Activated T-cell treated with anti-CD3 and anti-CD28 coated beads, Interleukin-2, amount 50 U/mL, for 4 hours (primary cell): ENCODE results near the gene KCNQ2. TPM values are rescaled to one million over a fixed set of nuclear protein-coding genes. Genes with fewer than 3 reads are reported as not detected.

ENCODE experiments used
- ATAC-seq, 2 donors: fragments of 200-7000 bp; cut with Tn5 transposase; one replicate each; pipeline ENCODE4 v1.10.0; 2021
- DNase-seq: peaks from one replicate; pipeline ENCODE4 v3.0.0-alpha.2; 2020
- H3K27me3 Mint-ChIP-seq: one replicate; pipeline ENCODE4 v1.8.0; 2021; ENCODE audit warnings: low read depth, mixed read lengths
- H3K36me3 Mint-ChIP-seq: one replicate; pipeline ENCODE4 v1.8.0; 2022; ENCODE audit warnings: mixed read lengths; ENCODE audit not compliant: insufficient read depth
- H3K4me1 Mint-ChIP-seq: one replicate; pipeline ENCODE4 v1.8.0; 2021; ENCODE audit warnings: low read depth, mixed read lengths
- H3K4me3 Mint-ChIP-seq: one replicate; pipeline ENCODE4 v1.8.0; 2021; ENCODE audit warnings: mild to moderate bottlenecking, moderate library complexity, mixed read lengths
- H3K9me3 Mint-ChIP-seq: one replicate; pipeline ENCODE4 v1.8.0; 2021; ENCODE audit warnings: mixed read lengths
- total RNA-seq, 3 donors: library from RNA; stranded (reverse); gene quantifications; one replicate each; pipeline ENCODE4 v1.2.1, GENCODE V29; 2021

Gene KCNQ2
- total RNA-seq, 3 donors from 2014 or later, result not detected

DNA sequence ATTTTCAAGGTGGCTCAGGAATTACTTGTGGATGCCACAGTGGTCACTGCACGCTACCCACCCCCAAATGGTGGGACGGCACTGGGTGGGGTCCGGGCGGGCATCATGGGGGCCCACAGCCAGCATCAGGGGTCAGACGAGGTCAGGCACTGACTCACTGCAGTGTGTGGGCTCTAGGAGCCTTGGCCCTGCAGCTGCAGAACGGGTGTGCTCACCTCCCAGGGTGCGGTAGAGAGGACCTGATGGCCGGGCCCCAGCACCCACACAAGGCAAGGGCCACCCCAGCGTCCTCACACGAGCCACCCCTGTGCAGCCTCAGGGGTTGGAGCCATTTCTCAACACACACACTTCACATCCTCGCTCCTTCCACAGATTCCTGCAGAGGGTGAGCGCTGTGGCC is 34.3 kb downstream of the KCNQ2 start:
- DNase-seq (no peak), ATAC-seq (no peak)
- Mint-ChIP-seq H3K27me3 (peaks cover 14% of the 10 kb centered on the region), H3K4me3 (no peak overlapping the region), H3K36me3 (no peaks in the 10 kb centered on the region), H3K4me1 (peaks cover 22% of the 10 kb centered on the region), H3K9me3 (no peaks in the 10 kb centered on the region)

DNA sequence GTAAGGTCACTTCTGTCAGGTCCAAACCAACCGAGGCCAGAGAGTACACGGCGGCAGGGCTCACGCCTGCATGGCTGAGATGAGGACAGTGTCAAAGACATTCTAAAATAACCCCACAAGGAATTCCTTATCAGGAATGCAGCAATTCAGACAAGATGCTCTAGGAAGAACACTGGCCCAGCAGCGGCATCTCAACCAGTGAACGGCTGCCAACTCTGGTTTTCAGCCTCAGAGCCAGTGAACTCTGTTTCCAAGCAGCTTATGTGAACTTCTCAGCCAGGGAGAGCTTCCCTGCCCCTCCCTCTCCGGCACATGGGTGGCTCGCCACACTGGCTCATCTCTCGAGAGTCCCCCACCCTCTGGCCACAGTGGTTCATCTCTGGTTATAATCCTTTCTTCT is 36.9 kb downstream of the KCNQ2 start:
- Mint-ChIP-seq H3K27me3 (peaks cover 14% of the 10 kb centered on the region), H3K4me1 (peaks cover 11% of the 10 kb centered on the region), H3K9me3 (no peaks in the 10 kb centered on the region), H3K4me3 (no peak overlapping the region), H3K36me3 (no peaks in the 10 kb centered on the region)
- ATAC-seq, result no peak
- DNase-seq, result no peak

DNA sequence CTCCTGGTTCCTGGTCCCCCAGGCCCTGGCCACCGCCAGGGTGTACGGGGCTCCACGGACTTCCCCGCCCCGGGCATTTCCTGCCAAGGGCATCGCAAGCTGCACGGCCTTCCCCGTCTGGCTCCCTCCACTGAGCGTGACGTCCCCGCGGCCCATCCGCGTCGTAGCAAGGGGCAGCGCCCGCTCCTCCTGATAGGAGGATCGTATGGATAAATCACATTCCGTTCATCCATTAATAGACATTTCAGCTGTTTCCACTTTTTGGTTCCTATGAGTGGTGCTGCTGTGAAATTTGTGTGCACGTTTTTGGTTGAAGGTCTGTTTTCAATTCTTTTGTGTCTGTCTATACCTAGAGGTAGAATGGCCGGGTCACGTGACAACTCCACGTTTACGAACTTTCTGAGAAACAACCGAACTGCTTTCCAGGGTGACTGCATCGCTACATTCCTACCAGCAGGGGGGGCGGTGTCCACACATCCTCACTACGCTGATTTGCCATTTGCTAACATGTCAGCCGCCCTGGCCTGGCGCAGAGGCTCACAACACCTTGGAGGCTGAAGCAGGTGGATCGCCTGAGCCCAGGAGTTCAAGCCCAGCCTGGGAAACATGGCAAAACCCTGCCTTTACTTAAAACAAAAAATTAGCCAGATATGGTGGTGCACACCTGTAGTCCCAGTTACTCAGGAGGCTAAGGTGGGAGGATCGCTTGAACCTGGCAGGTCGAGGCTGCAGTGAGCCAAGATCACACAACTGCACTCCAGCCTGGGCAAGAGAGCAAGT is 37.7 kb downstream of the KCNQ2 start:
- Mint-ChIP-seq H3K4me1 (peaks cover 11% of the 10 kb centered on the region), H3K4me3 (peak overlapping the region; percentile 55), H3K27me3 (peaks cover 14% of the 10 kb centered on the region), H3K9me3 (no peaks in the 10 kb centered on the region), H3K36me3 (no peaks in the 10 kb centered on the region)
- peak; percentile 83 to 87 for ATAC-seq
- peak; percentile 67 for DNase-seq

DNA sequence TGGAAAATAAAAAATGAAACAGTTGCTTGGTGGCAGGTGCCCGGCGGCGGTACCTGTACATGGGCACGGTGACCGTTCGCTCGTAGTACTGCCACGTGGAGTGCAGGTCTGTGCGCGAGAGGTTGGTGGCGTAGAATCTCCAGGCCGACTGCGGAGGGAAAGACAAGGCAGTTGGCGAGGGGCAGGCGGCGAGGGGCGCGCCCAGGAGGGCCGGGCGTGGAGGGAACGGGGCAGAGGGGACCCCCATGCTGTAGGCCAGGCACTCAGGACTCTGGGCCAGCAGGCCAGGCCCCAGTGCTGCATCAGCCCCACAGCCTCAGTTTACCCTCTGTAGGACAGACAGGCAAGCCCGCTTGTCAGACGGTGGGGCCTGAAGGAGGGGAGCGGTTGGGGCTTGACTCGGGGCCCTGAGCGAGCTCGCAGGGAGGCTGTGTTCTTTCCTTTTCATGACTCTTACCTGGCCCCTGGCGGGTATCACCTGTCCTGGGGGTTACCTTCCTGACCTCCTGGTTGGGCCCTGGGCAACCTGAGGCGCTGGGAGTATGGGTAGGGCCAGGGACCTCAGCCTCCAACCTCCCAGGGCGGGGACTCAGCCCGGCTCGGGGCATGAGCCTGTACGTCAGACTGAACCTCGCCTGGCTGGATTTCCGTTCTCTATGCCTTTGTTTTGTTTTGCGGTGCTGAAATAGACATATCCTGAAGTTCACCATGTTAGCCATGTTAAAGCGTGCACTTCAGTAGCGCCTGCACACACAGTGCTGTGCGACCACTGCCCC is 38.5 kb downstream of the KCNQ2 start:
- Mint-ChIP-seq H3K4me1 (peaks cover 11% of the 10 kb centered on the region), H3K9me3 (no peaks in the 10 kb centered on the region), H3K36me3 (no peaks in the 10 kb centered on the region), H3K4me3 (no peak overlapping the region), H3K27me3 (peaks cover 14% of the 10 kb centered on the region)
- ATAC-seq (no peak), DNase-seq (no peak)

DNA sequence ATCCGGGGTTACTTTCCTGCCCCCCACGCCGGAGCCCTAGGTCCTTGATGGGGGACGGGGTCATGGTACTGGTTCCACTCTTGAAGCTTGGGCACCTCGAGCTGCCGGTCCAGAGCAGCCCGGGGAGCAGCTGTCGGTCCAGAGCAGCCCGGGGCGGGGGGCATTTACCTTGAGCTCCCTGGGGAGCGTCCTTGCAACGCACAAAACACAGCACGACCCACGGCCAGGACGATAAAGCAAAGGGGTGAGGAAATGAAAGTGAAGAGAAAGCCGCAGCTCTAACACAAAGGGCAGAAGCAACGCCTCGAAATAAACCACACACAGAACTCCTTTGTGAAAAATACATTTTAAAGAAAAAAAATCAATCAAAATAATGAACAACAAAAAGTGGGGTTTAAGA is 39.1 kb downstream of the KCNQ2 start:
- no peak overlapping the region for H3K4me3 Mint-ChIP-seq
- no peaks in the 10 kb centered on the region for H3K9me3 Mint-ChIP-seq
- no peaks in the 10 kb centered on the region for H3K36me3 Mint-ChIP-seq
- no peak for DNase-seq
- peaks cover 11% of the 10 kb centered on the region for H3K4me1 Mint-ChIP-seq
- no peak for ATAC-seq
- peaks cover 11% of the 10 kb centered on the region for H3K27me3 Mint-ChIP-seq

DNA sequence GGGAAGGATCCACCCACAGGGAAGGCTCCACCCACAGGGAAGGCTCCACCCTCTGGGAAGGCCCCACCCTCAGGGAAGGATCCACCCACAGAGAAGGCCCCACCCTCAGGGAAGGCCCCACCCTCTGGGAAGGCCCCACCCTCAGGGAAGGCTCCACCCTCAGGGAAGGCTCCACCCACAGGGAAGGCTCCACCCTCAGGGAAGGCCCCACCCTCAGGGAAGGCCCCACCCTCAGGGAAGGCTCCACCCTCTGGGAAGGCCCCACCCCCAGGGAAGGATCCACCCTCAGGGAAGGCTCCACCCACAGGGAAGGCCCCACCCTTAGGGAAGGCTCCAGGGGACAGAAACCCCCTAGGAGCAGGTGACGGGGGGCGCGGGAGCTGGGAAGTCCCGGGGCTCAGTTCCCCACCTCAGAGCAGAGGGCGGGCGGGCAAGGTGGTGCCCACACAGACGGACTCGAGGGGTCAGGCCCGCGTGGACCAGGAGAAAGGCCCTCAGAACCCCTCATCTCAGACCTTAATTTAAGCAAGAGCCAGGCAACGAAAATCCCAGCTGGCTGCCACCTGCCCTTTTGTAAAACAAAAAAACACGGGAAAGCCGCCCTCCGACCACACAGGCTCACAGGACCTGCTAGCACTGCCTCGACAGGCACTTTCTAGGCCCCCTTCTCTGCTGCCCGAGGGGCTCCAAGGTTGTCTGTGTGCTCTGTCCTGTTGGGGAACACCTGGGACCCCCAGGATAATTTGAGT is 39.7 kb downstream of the KCNQ2 start:
- ATAC-seq (no peak), DNase-seq (no peak)
- no peaks in the 10 kb centered on the region for H3K9me3 Mint-ChIP-seq
- peaks cover 11% of the 10 kb centered on the region for H3K4me1 Mint-ChIP-seq
- H3K27me3 Mint-ChIP-seq, result peaks cover 10% of the 10 kb centered on the region
- no peak overlapping the region for H3K4me3 Mint-ChIP-seq
- H3K36me3 Mint-ChIP-seq, result no peaks in the 10 kb centered on the region

DNA sequence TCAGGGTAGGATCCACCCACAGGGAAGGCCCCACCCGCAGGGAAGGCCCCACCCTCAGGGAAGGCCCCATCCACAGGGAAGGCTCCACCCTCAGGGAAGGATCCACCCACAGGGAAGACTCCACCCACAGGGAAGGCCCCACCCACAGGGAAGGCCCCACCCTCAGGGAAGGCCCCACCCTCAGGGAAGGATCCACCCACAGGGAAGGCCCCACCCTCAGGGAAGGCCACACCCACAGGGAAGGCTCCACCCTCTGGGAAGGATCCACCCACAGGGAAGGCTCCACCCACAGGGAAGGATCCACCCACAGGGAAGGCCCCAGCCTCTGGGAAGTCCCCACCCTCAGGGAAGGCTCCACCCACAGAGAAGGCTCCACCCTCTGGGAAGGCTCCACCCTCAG is 40.5 kb downstream of the KCNQ2 start:
- no peak for ATAC-seq
- Mint-ChIP-seq H3K4me1 (peaks cover 11% of the 10 kb centered on the region), H3K9me3 (no peaks in the 10 kb centered on the region), H3K27me3 (peaks cover 6% of the 10 kb centered on the region), H3K36me3 (no peaks in the 10 kb centered on the region), H3K4me3 (no peak overlapping the region)
- DNase-seq, result no peak

DNA sequence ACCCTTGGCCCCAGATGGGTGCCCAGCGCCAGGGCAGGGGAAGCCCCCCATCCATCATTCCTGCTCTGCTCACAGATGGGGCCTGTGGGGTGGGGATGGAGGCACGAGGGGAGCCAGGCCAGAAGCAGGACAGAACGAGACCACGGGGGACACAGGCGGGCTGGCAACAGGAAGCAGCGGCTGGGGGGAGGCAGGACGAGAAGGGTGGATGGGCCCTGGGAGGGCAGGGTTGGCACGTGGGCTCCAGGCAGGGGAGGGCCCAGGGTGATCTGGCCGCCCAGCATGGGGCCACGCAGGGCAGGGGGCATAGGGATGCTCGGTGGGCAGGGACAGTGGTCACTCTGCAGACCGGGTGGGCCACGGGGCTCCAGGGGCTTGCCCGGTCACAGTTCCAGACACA is 41.6 kb downstream of the KCNQ2 start:
- peaks cover 5% of the 10 kb centered on the region for H3K27me3 Mint-ChIP-seq
- H3K36me3 Mint-ChIP-seq, result no peaks in the 10 kb centered on the region
- H3K9me3 Mint-ChIP-seq, result no peaks in the 10 kb centered on the region
- no peak for DNase-seq
- no peak overlapping the region for H3K4me3 Mint-ChIP-seq
- H3K4me1 Mint-ChIP-seq, result peaks cover 11% of the 10 kb centered on the region
- ATAC-seq, result no peak

DNA sequence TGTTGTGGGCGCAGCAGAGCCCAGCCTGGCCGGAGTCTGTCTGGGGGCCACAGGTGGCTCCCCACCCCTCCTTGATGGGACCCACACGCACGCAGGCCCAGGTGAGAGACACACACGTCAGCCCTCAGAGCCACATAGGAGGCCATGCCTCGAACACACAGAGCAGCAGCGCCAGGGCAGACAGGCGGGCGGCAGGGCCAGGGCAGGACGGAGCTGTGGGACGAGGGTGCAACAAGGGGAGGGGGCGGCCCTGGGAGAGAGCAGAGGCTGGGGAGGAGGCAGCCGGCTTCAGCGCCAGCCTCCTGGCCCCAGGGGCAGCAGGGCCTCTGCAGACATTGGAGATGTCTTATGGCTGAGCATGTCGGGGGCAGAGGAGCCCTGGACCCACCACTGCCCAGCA is 42.5 kb downstream of the KCNQ2 start:
- H3K27me3 Mint-ChIP-seq, result peaks cover under 1% of the 10 kb centered on the region
- H3K36me3 Mint-ChIP-seq, result no peaks in the 10 kb centered on the region
- peaks cover 11% of the 10 kb centered on the region for H3K4me1 Mint-ChIP-seq
- ATAC-seq, result no peak
- H3K9me3 Mint-ChIP-seq, result no peaks in the 10 kb centered on the region
- DNase-seq, result no peak
- H3K4me3 Mint-ChIP-seq, result no peak overlapping the region

DNA sequence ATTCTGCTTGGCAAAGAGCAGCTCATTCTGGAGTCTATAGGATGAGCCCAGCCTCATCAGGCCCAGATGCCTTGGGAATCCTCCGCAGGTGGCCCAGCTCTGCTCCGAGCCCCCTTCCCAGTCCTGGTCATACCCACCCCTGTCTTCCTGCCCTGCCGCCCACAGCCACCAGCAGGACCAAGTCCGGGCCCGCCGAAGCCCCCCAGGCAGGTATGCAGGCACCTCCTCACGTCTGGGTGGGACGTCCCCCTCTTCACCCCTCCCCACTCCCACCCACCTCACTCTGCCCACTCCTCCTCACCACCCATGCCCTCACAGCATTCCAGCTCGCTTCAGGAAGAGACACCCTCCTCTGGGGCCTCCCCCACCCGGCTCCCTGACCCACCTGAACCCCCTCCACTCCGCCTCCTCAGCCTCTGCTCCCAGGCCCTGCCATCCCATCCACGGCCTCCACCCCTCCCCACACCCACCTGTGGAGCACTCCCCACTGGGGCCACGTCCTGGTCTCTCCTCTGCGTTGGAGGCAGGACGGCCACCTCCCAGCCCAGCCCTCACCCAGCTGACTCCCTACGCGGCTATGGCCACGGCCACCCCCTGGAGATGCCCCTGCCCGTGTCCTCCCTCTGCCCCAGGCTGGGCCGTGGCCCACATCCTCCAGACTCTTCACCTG is 43.4 kb downstream of the KCNQ2 start:
- Mint-ChIP-seq H3K36me3 (no peaks in the 10 kb centered on the region), H3K4me1 (peaks cover 4% of the 10 kb centered on the region), H3K27me3 (peaks cover 3% of the 10 kb centered on the region), H3K9me3 (no peaks in the 10 kb centered on the region), H3K4me3 (no peak overlapping the region)
- ATAC-seq (no peak), DNase-seq (no peak)

DNA sequence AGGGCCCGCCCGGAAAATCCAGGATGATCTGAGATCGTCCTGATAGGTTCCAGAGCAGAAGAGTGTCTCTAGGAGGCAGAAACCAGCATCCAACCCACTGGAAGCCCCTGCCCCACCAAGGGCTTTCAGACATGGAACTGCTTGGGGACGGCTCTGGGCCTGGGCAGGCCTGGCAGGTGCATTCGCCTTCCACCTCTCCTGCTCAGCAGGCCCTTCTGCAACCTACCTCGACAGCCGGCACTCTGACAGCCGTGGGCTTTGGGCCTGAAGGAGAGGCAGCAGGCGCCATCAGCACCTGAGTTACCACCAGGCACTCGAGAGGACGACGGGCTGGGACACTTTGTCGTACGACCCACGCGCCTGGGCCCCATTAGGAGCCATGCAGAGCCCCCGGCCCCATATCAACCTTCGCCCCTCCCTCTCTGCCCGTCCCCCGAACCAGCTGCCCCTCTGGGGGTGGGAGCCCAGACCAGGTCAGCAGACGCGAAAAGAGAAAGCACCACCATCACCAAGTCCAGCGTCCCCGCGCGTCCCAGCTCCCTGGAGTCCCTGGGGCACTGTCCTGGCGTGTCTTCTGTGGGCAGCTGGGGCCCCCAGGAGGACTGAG is 44.6 kb downstream of the KCNQ2 start:
- Mint-ChIP-seq H3K36me3 (no peaks in the 10 kb centered on the region), H3K9me3 (no peaks in the 10 kb centered on the region), H3K4me3 (no peak overlapping the region), H3K27me3 (peaks cover 3% of the 10 kb centered on the region), H3K4me1 (peaks cover 2% of the 10 kb centered on the region)
- ATAC-seq (no peak), DNase-seq (no peak)

DNA sequence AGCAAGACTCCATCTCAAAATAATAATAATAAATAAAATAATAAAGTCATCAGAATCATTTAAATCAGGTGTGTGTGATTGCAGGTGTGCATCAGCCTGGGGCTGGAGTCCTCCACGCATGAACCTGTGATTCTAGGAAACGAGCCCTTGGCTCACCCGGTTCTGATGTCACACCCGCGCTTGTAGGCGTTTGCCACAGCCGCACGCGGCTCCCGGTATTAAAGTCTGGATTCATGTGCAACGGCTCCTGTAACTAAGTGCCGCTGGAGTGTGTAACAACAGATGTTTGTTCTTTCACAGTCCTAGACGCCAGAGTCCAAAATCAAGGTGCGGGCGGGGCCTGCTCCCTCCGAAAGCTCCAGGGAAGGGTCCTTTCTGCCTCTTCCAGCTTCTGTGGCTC is 45.2 kb downstream of the KCNQ2 start:
- ATAC-seq, result no peak

DNA sequence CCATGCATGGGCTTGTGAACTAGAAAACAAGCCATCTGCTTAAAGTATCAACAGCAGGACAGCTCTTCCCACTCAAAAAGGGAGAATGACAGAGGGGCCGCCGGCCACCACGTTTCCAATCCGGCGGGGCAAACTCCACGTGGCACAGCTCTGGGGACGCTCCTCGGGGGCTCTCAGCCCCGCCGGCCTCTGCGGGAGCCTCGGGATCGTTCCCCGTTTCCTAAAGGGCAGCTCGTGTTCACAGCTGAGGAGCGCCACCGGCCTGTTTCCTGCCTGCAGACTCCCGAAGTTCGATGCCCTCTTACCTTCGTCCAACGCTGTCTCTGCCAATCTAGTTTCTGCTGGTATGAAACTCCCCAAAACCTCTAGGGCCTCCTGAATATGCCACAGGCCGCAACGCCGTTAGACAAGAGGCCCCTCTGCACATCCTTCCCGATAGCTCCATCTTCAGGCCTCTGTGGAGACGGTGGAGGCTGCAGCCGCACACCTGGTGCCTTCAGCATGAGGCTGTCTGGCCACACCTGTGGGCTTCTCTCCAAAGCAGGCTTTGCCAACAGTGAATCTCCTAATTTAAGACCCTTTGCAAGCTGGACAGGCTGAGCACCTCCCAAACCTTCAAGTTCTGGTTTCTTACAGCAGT is 46.5 kb downstream of the KCNQ2 start:
- H3K4me1 Mint-ChIP-seq, result no peaks in the 10 kb centered on the region
- H3K4me3 Mint-ChIP-seq, result no peak overlapping the region
- ATAC-seq (no peak), DNase-seq (no peak)
- peaks cover 3% of the 10 kb centered on the region for H3K27me3 Mint-ChIP-seq
- H3K9me3 Mint-ChIP-seq, result no peaks in the 10 kb centered on the region
- no peaks in the 10 kb centered on the region for H3K36me3 Mint-ChIP-seq

More for the DNA sequence above, 45.2 kb downstream of the KCNQ2 start:
- Mint-ChIP-seq H3K4me1 (peaks cover 2% of the 10 kb centered on the region), H3K9me3 (no peaks in the 10 kb centered on the region), H3K36me3 (no peaks in the 10 kb centered on the region), H3K27me3 (peaks cover 3% of the 10 kb centered on the region), H3K4me3 (no peak overlapping the region)
- DNase-seq, result no peak
